Activated CD8-positive, alpha-beta memory T cell treated with anti-CD3 and anti-CD28 coated beads, Interleukin-2, amount 50 U/mL, for 1 hour (primary cell): Measurements from ENCODE around the gene ARID3B.

Experiments used
- DNase-seq: peaks from one replicate; pipeline ENCODE4 v3.0.0-alpha.2; 2020; ENCODE audit errors: extremely low read depth

The ARID3B gene

DNA sequence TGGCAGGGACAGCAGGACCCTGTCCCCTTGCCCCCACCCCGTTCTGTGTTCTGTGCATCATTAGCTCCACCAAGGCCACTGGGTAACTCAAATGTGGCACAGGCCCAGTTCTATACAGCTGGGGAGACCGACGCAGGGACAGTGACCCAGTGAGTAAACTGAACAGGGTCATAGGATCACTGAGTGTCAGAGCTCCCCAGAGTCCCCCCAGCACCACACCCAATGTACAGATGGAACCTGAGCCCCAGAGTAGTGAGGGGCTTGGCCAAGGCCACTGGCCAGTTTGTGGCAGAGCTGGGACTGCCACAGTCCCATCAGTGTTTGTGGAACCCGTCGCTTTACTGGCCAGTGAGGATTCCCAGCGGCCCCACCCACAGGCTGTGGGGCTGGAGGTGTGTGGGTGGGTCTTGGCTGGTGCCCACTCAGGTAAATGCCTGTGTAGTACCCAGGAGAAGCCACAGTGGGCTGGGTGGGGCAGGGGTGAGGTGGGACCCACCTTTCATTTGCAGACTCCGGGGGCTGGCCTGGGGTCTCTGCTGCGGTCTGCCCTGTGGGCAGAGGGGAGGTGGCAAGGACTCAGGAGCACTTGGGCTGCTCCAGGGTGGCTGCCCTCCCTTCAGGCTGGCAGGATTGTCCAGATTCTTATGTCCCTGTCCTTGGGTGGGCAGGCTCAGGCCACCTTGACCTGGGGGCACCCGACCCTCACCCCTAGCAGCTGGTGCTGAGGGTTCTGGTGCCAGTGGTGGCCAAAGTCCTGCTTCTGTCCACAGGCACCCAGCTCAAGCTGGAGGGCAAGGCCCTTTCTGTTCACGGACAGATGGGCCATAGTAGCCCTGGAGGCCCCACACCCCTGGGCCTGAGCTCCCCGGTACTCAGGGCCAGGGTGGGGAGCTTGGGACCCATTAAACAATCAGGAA lies 63.0 kb downstream of the ARID3B start:
- no peak for DNase-seq

DNA sequence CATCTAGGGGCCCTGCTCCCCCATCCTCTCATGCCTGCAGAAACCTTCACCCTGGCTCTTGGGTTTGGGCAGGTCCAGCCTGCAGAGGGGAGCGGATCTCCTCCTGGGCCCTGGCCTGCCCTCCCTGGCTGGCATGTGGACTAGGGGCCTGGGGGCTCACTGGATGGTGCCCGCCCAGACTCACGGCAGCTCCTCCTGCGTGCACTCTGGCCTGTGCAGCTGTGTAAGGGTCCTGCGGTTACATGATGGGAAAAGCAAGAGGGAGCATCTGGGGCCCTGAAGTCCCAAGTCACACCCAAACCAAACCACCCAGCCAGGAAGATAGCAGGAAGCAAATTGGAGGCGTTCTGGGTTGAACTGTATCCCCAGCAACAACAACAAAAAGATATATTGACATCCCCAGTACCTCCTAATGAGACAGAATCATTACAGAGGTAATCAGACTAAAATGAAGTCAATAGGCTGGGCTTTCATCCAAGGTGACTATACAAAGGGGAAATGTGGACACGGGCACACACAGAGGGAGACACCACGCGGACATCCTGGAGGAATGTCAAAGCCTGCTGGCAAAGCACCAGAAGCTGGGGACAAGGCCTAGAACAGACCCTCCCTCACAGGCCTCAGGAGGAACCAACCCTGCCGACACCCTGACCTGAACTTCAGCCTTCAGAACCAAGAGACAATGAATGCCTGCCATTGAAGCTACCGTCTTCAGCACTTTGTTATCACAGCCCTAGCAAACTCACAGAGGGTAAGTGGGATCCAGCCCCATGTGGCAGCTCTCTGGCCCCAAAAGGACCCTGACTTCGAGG lies 64.2 kb downstream of the ARID3B start:
- DNase-seq, result no peak

DNA sequence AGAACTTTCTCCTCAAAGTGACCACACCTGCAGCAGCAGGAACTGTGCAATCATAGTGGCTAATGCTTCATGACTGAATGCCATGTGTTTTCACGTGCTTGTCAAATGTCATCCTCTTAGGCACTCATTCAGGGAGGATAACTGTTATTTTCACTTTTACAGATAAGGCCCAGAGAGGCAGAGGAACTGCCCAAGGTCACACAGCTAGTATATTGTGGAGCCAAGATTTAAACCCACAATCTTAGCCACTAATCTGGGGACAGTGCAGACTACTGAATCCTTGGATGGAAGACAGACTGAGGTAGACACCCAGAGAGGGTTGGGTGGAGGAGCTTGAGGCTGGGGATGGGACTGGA lies 64.8 kb downstream of the ARID3B start:
- no peak for DNase-seq

DNA sequence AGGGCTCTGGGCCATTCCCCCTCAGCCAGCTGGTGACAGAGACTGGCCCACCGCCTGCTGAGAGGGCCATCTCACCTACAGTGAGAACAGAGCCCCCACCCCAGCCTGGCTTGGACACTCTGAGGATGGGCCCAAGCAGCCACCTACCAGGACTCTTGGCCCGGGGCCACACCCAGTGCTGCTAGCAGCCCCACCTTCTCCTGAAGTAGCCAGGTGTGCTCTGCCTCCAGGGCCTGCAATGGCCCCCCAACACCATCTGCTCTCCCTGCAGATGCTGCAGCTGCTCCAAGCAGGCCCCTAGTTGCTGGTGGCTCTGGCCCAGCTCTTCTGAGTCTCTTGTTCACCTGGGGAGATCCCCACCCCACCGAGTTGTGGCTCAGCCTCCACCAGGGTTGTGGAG lies 67.8 kb downstream of the ARID3B start:
- DNase-seq, result no peak

DNA sequence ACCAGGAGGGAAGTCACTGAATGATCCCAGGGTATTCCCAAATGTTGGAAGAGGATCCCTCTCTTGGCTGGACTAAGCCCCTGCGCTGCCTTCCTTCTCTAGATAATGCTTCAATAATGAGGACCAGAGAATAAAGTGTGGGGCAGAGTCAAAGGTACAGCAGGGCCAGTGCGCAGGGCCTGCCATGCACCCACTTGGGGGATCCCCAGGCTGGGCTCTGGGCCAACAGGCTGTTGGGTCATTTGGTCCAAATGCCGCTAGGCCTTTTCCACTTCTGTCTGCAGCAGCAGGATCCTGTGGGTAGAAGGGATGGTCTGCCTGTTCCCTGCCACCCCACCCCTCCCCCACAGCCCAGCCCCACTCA lies 68.9 kb downstream of the ARID3B start:
- DNase-seq, result no peak

DNA sequence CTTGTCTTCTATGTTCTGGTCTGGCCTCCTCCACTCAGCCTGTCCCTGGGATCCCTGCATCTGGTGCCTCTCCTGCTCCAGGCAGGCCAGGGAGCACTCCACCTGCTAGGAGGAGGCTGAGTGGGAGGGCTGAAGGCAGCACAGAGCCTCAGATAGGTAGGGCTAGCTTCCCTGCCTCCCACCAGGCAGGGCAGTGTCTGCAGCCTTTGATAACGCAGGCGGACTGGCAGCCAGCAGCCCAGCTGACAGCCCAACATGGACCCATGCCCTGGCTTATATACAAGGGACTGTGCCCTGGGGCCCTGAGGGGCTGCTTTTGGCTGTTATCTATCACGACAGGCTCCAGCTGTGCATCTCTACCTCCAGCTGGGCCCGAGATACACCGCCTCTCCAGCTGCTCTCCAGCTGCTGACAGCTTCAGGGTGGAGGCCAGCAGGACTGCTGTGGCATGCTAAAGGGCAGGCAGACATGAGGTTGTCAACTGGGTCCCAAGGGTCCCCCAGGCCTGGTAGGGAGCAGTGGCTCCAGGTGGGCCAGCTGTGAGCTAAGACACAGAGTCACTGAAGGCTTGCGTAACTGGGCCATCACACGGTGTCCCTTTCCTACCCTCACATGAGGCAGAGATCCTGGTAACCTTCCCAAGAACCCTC lies 69.4 kb downstream of the ARID3B start:
- DNase-seq, result no peak

DNA sequence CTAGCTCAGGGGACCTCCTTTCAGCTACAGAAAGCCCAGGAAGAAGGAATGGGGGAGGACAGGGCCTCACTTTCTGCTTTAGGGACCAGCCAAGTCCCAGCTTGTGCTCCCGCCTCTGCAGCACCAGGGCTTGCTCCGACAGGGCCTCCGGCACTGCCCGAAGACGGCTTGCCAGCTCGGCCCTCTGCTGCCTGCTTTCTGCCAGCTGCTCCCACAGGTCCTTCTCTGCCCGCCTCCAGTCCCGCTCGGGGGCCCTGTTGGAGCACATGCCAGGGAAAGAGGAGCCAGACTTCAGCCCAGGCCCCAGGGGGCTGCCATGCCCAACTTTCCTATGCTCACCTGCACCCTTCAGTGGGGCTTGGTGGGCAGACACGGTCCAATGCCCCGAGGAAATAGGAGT lies 70.3 kb downstream of the ARID3B start:
- DNase-seq, result no peak

DNA sequence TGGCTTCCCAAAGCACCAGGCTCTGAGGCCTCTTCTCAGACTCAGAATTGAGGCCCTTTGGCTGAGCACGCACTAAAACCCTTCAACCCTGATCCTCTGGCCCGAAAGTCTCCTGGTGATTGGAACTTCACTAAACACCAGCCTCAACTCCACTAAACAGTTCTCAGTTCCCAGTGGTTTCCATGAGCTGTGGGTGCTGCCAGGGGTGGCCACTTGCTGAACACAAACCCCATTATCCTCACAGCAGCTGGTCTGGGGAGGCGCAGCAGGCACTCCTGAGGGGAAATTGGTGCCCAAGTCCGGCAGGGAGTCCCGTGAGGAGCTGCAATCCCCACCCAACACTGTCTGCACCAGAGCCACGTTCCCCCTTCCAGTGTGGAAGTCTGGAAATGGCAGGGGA lies 70.8 kb downstream of the ARID3B start:
- DNase-seq, result no peak

DNA sequence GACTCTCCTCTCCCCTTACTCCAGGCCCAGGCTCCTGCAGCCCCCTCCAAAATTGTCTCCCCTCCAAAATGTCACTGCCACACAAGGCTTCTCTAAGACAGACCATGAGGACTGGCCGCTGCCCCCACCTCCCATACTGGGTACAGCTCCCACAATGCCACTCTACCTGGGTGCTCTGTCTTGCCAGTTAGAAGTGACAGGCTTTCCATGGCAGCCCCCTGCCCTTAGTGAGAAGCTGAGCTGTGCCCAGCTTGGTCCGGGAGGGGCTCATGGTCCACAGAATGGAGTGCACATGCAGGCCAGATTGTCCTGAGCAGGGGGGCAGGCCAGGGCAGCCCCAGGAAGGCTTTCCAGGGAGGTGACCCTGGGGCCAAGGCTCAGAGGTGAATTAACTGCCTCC lies 71.7 kb downstream of the ARID3B start:
- no peak for DNase-seq

DNA sequence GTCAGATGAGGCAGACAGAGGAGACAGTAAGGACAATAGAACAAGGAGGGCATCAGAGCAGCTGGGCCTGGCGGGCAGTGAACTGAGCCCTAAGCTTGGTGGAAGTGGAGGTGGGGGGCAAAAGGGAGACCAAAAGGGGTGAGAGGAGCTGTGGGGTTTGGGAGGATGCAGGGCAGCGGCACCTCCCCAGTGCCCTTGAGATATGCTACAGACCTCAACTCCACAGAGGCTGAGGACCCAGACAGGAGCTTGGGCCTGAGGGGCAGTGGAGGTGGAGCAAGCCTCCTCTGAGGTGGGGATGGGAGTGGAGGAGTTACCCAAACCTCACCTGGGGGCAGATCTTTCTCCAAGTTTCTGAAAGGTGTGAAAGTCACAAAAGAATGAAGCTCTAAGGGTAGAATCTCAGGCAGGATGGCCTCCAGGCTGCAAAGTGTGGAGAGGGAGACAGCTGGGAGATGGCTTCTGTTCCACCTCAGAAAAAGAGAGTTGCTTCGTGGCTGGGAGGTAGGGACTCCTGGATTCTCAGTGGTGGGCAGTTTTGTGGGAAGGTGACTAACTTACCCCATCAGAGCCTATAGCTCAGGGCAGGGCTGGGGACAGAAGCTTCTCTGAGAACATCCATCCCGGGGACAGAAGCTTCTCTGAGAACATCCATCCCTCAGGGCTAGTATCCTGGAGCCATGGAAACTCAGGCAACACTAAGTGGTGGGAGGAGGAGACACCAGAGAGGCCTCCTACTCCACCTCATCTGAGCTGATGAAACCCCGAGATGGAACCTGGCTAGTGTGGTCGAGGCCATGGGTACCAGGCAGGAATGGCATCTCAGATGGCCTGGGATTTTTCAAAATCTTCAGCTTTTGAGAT lies 72.3 kb downstream of the ARID3B start:
- DNase-seq, result no peak

DNA sequence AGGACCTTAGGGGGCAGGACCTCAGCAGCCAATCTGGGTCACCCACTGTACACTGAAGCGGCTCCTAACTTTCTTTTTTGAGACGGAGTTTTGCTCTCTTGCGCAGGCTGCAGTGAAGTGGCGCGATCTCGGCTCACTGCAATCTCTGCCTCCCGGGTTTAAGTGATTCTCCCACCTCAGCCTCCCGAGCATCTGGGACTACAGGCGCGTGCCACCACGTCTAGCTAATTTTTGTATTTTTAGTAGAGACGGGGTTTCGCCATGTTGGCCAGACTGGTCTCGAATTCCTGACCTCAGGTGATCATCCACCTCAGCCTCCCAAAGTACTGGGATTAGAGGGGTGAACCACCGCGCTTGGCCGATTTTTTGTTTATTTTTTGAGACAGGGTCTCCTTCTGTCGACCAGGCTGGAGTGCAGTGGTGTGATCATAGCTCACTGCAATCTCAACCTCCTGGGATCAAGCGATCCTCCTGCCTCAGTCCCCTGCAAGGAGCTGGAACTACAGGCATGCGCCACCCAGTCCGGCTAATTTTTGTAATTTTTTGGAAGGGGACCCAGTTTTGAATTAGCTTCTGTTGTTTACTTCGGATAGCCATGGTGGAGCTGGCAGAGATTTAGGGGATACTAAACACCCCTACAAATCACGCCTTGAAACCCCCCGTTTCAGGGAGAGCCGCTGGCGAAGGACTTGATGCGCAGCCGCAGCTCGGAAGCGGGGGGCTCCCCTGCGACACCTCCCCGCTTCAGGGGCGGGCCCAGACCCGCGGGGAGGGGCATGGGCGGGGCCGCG lies 73.1 kb downstream of the ARID3B start:
- DNase-seq, result no peak

DNA sequence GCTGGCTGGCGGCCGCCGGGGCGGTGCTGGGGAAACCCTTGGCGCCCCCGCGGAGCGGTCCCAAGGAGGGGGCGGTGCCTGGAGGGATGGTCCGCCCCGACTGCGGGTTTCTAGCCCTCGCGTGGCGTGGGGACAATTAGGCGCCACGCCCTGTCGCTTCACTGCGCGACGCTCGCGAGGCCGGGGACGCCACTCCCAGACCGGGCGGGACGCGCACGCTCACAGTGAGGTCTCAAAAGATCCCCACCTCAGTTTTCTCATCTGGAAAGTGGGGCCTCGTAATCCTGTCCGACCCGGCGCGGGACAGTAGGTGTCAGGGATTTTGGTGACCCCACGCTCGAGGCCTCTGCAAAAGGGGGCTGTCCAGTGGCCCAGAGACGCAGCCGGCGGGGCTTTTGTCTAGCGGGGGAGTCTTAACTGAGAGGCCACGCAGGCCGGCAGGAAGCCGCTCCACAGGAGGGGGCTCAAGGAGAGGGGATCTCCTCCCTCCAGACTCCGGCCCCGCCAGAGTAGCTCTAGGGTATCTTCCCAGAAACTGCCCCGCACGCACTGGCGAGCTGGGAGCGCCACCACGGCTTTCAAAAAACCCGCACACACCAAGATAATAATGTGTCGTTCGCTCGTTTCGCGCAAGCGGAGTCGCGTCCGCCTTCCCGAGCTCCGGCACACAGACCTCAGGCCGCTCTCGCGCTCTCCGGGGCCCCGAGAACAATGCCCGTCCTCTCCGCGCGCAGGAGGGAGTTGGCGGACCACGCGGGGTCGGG lies 73.9 kb downstream of the ARID3B start:
- peak; percentile 73 for DNase-seq

DNA sequence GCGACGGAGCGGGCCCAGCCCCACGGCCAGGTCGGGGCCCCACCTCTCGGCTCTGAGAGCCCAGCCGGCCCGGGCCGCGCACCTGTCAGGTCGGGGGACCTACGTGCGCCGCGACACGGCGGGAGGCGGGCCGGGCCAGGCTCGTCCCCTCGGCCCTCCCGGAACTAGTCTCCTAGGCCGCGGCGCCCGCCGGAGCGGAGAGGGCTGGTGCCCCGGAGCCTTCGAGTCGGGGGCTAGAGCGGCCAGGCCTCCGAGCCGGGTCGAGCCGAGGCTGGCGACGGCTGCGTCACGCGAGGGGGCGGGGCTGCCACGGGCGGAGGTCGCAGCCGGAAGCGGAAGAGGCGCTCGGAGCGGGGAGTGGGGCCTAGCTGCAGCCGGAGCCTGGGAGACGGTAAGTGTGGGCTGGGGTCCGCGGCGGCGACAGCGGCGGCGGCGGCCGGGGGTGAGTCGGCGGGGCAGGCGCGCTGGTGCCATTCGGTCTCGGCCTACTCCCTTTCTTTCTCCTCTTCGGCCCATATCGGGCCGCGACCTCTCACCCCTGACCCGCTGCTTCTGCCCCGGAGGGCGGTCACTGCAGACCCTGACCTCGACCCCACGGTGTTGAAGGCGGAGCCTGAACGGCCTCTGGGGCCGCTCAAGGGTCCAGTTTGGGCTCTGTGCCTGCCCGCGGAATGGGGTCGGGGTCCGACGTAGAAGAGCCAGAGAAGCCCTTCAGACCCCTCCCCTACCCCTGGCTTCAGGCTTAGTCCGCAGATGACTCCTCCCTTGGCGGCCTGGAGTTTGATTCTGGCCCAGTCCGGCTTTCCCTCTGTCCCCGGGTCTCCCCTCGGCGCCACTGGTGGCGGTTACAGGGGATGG lies 74.7 kb downstream of the ARID3B start, which contains the start of gene CLK3:
CLK3 (plus strand) TSS at position 329 of the 858 bp plus-strand sequence. CDS start 3,361 bp downstream, outside the sequence.
- peak; percentile 83 for DNase-seq

DNA sequence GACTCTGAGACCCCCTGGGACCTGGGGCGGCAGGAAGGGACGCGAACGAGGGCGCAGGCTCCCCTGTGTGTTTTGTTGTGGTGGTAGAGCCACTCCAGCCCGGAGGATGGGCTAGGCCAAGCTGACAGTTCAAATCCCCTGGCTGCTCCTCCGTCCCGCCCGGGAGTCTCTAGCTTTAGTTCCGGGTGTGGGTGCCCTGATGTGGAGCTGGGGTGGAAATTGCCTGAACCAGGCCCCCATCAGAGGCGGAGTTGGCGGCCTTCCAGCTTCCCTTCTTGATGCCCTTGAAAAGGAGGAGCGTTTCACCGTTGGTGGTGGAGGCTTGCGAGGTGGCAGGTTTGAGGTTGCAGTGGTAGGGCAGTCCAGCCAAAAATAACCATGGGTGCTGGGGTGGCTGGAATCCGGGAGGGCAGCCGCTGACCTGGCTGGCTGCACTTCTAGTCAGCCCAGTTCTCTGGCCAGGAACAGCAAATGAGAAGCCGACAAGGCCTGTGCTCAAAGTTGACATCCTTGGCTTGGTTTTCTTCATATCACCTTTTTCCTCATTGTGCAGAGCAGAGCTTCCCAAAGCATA lies 75.4 kb downstream of the ARID3B start:
- DNase-seq, result peak; percentile 68

DNA sequence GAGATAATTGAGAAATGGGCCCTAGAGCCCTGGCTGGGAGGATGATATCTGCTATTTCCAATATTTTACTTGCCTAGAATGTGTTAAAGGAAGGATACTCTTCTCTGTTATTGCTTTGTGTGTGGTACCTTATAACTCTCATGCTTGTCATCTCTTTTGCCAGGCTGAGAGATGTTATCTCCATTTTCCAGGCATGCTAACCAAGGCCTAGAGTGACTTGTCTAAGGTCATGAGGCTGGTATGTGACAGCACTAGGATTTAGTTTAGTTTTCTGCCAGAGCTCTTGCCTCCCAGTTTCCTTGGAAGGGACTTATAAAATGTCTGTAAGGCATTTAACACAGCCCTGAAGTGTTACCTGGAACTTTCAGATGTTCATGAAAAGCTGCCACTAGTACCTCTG lies 76.0 kb downstream of the ARID3B start:
- no peak for DNase-seq

DNA sequence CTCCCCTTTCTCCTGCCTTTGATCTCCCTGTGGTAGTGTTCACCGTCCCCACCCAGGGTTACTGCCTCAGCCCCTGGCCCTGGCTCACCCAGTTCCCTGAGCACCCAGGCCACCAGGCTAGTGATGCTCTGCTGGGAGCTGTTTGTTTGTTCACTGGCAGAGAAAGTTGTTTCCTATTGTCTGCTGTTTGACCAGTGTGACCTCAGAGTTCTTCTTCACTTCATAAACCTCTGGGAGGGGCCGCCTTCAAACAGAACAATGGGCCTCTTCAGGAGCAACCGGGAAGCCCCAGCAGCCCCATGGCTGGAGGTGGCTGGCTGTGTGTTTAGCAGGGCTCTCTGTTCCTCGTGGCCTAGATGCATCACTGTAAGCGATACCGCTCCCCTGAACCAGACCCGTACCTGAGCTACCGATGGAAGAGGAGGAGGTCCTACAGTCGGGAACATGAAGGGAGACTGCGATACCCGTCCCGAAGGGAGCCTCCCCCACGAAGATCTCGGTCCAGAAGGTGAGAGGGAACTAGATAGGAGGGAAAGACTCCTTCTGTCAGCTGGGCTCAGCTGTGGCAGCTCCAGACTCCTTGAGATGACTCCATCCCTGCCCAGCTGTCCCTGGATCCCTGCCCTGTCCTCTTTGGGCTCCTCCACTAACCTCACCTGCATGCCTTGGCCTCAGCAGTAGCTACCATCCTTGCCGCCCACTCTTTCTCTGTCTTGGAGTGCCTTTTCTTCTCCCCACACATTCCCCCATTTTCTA lies 78.0 kb downstream of the ARID3B start:
- no peak for DNase-seq

DNA sequence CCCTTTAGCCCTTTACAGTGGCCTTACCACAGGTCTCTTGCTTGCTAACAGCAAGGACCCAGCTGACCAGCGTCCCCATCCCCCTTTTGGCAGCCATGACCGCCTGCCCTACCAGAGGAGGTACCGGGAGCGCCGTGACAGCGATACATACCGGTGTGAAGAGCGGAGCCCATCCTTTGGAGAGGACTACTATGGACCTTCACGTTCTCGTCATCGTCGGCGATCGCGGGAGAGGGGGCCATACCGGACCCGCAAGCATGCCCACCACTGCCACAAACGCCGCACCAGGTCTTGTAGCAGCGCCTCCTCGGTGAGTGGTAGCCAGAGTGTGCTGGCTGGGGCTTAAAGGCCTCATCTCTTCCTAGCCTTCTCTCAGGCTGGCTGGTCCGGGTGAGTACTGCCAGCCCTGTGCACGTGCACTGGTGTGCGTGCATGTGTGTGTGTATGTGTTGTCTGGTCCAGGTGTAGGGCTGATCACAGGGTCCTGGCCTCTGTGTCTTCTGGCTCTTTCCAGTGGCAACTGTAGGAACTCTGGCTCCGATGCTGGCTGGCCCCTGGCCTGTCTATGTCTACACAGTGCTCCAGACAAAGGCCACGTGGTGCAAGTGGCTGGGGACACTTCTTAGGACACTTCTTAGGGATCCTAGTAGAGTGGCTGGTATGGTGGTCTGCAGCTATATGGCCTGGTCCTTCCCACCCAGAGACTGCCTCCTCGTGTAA lies 79.1 kb downstream of the ARID3B start:
- no peak for DNase-seq
